Activated T-helper 1 cell treated with anti-CD3 and anti-CD28 coated beads, Interleukin-2, amount 50 U/mL, for 16 hours (primary cell): Measurements from ENCODE around the gene SMKR1.
A peak's percentile ranks its signal among the peaks of the same experiment; 100 is the strongest.
"Not testable (repeated sequence)": the region's sequence is repeated elsewhere in the genome, so short reads cannot be mapped to it uniquely, and the experiment has no call there.

ENCODE experiments used
- DNase-seq, 2 donors: peaks; one replicate each; pipeline ENCODE4 v3.0.0-alpha.2; 2020; ENCODE audit warnings: low read depth in 1 of 2, low spot score in 1 of 2

SMKR1 gene

GRCh38 chr7:129501760-129502707 lies at the start of gene SMKR1:
SMKR1 (plus strand) TSS chr7:129502531; CDS start chr7:129502825, 294 bp downstream.
- peak; percentile 89 to 91 for DNase-seq

GRCh38 chr7:129452589-129453231 lies 49.6 kb upstream of the SMKR1 start:
- DNase-seq, result no peak

- no peak for DNase-seq
Observed at GRCh38 chr7:129453510-129454248, 48.7 kb upstream of the SMKR1 start.

GRCh38 chr7:129454249-129454551 lies 48.1 kb upstream of the SMKR1 start:
- DNase-seq, result no peak

- no peak for DNase-seq
Observed at GRCh38 chr7:129456421-129456820, 45.9 kb upstream of the SMKR1 start.

- DNase-seq, result no peak
Observed at GRCh38 chr7:129457101-129457500, 45.2 kb upstream of the SMKR1 start.

GRCh38 chr7:129458171-129458570 lies 44.2 kb upstream of the SMKR1 start:
- DNase-seq, result no peak

- DNase-seq, result no peak
Observed at GRCh38 chr7:129461809-129462208, 40.5 kb upstream of the SMKR1 start.

- no peak for DNase-seq
Observed at GRCh38 chr7:129462420-129462819, 39.9 kb upstream of the SMKR1 start.

- DNase-seq, result no peak
Observed at GRCh38 chr7:129464194-129464593, 38.1 kb upstream of the SMKR1 start.

GRCh38 chr7:129465080-129465479 lies 37.3 kb upstream of the SMKR1 start:
- DNase-seq, result no peak

GRCh38 chr7:129466796-129467195 lies 35.5 kb upstream of the SMKR1 start:
- DNase-seq, result no peak

GRCh38 chr7:129468087-129468486 lies 34.2 kb upstream of the SMKR1 start:
- DNase-seq, result no peak

- DNase-seq, result no peak
Observed at GRCh38 chr7:129468547-129468946, 33.8 kb upstream of the SMKR1 start.

GRCh38 chr7:129469930-129470329 lies 32.4 kb upstream of the SMKR1 start:
- no peak for DNase-seq

- DNase-seq, result no peak
Observed at GRCh38 chr7:129470411-129470810, 31.9 kb upstream of the SMKR1 start.

GRCh38 chr7:129471402-129471827 lies 30.9 kb upstream of the SMKR1 start:
- no peak for DNase-seq

- DNase-seq, result not testable (repeated sequence)
Observed at GRCh38 chr7:129475931-129476330, 26.4 kb upstream of the SMKR1 start.

GRCh38 chr7:129476398-129476797 lies 25.9 kb upstream of the SMKR1 start:
- DNase-seq, result not testable (repeated sequence)

GRCh38 chr7:129479831-129480230 lies 22.5 kb upstream of the SMKR1 start:
- DNase-seq, result no peak

- DNase-seq, result no peak
Observed at GRCh38 chr7:129480674-129481363, 21.5 kb upstream of the SMKR1 start.
